MM.1S (cell line): ENCODE measurements around the gene C14orf132.

Experiments
- DNase-seq: peaks from one replicate; pipeline ENCODE4 v3.0.0-alpha.2; 2015
- H2AFZ ChIP-seq: fragments of 300-600 bp; sonication (generic); 2 replicates; pipeline ENCODE4 v1.6.0; 2016; ENCODE audit warnings: antibody characterized with exemption, low read length
- H3F3A ChIP-seq: fragments of 300-600 bp; sonication (generic); 2 replicates; pipeline ENCODE4 v1.6.1; 2016; ENCODE audit warnings: mild to moderate bottlenecking, antibody characterized with exemption, low read length, moderate library complexity, mixed read lengths; ENCODE audit not compliant: insufficient read depth
- H3K27ac ChIP-seq: fragments of 300-600 bp; sonication (generic); 2 replicates; pipeline ENCODE4 v1.5.1; 2016; ENCODE audit warnings: mild to moderate bottlenecking, low read length
- H3K27me3 ChIP-seq: fragments of 300-600 bp; sonication (generic); replicated peaks from 2 replicates; pipeline ENCODE4 v1.6.0; 2016; ENCODE audit warnings: low read length; ENCODE audit not compliant: insufficient read depth
- H3K36me3 ChIP-seq: fragments of 300-600 bp; sonication (generic); replicated peaks from 2 replicates; pipeline ENCODE4 v1.6.1; 2016; ENCODE audit warnings: mild to moderate bottlenecking, low read length, mixed read lengths; ENCODE audit not compliant: insufficient read depth
- H3K4me1 ChIP-seq: fragments of 300-600 bp; sonication (generic); 2 replicates; pipeline ENCODE4 v1.6.1; 2016; ENCODE audit warnings: low read length, mixed read lengths
- H3K4me2 ChIP-seq: fragments of 300-600 bp; sonication (generic); 2 replicates; pipeline ENCODE4 v1.6.0; 2016; ENCODE audit warnings: low read depth, low read length
- H3K4me3 ChIP-seq: fragments of 300-600 bp; sonication (generic); 2 replicates; pipeline ENCODE4 v1.5.1; 2016; ENCODE audit warnings: low read length, mixed read lengths
- H3K79me2 ChIP-seq: fragments of 300-600 bp; sonication (generic); 2 replicates; pipeline ENCODE4 v1.6.1; 2016; ENCODE audit warnings: mixed run types, low read length, mixed read lengths
- H3K9ac ChIP-seq: fragments of 300-600 bp; sonication (generic); 2 replicates; pipeline ENCODE4 v1.6.1; 2016; ENCODE audit warnings: low read length, mixed read lengths
- H3K9me2 ChIP-seq: fragments of 300-600 bp; sonication (generic); replicated peaks from 2 replicates; pipeline ENCODE4 v1.6.1; 2016; ENCODE audit warnings: mild to moderate bottlenecking, low read length, mixed read lengths; ENCODE audit not compliant: insufficient read depth
- H3K9me3 ChIP-seq: fragments of 300-600 bp; sonication (generic); replicated peaks from 2 replicates; pipeline ENCODE4 v1.6.1; 2016; ENCODE audit warnings: mild to moderate bottlenecking, low read length, mixed read lengths; ENCODE audit not compliant: insufficient read depth
- H4K20me1 ChIP-seq: fragments of 300-600 bp; sonication (generic); 2 replicates; pipeline ENCODE4 v1.6.1; 2016; ENCODE audit warnings: mild to moderate bottlenecking, low read length, moderate library complexity, mixed read lengths; ENCODE audit not compliant: insufficient read depth
- CTCF ChIP-seq: fragments of 300-600 bp; sonication (generic); IDR thresholded peaks from 2 replicates; pipeline ENCODE4 v1.5.1; 2016; ENCODE audit warnings: antibody characterized with exemption, low read length, mixed read lengths
- EZH2 ChIP-seq: fragments of 300-600 bp; sonication (generic); optimal IDR thresholded peaks from 2 replicates; pipeline ENCODE3; 2017; ENCODE audit warnings: low read depth, mild to moderate bottlenecking, antibody characterized with exemption, low read length, mixed read lengths
- EZH2phosphoT487 ChIP-seq: fragments of 300-600 bp; sonication (generic); IDR thresholded peaks from 2 replicates; pipeline ENCODE4 v1.6.1; 2018; ENCODE audit warnings: antibody characterized with exemption, low read length

C14orf132 gene

GRCh38 chr14:96126339-96126782 lies 87.2 kb downstream of the C14orf132 start:
- no peaks in the 10 kb centered on the region for H4K20me1 ChIP-seq
- H3K79me2 ChIP-seq = no peaks in the 10 kb centered on the region
- no peaks in the 10 kb centered on the region for H3K27me3 ChIP-seq
- no peak overlapping the region for H3K4me3 ChIP-seq
- no peak overlapping the region for H2AFZ ChIP-seq
- no peak for TF ChIP-seq CTCF
- no peak for TF ChIP-seq EZH2
- TF ChIP-seq EZH2phosphoT487 = no peak
- no peaks in the 10 kb centered on the region for H3K36me3 ChIP-seq
- H3F3A ChIP-seq = no peaks in the 10 kb centered on the region
- no peak overlapping the region for H3K9ac ChIP-seq
- no peaks in the 10 kb centered on the region for H3K4me1 ChIP-seq
- no peaks in the 10 kb centered on the region for H3K9me2 ChIP-seq
- no peak for DNase-seq
- no peak overlapping the region for H3K4me2 ChIP-seq
- no peak overlapping the region for H3K27ac ChIP-seq
- H3K9me3 ChIP-seq = no peaks in the 10 kb centered on the region

- no peaks in the 10 kb centered on the region for H3K79me2 ChIP-seq
- no peaks in the 10 kb centered on the region for H3K4me1 ChIP-seq
- no peaks in the 10 kb centered on the region for H4K20me1 ChIP-seq
- no peak overlapping the region for H3K27ac ChIP-seq
- H3K9ac ChIP-seq = no peak overlapping the region
- H3K27me3 ChIP-seq = no peaks in the 10 kb centered on the region
- H3K4me2 ChIP-seq = no peak overlapping the region
- no peaks in the 10 kb centered on the region for H3K9me2 ChIP-seq
- no peaks in the 10 kb centered on the region for H3K9me3 ChIP-seq
- no peak for DNase-seq
- no peaks in the 10 kb centered on the region for H3K36me3 ChIP-seq
- TF ChIP-seq CTCF = no peak
- no peak for TF ChIP-seq EZH2
- TF ChIP-seq EZH2phosphoT487 = no peak
- no peaks in the 10 kb centered on the region for H3F3A ChIP-seq
- H3K4me3 ChIP-seq = no peak overlapping the region
- no peak overlapping the region for H2AFZ ChIP-seq
Measured at GRCh38 chr14:96126783-96127271, 87.7 kb downstream of the C14orf132 start.

- H3K36me3 ChIP-seq = no peaks in the 10 kb centered on the region
- H3K9me3 ChIP-seq = no peaks in the 10 kb centered on the region
- H3K79me2 ChIP-seq = no peaks in the 10 kb centered on the region
- H3K4me1 ChIP-seq = no peaks in the 10 kb centered on the region
- no peak overlapping the region for H3K4me2 ChIP-seq
- no peak overlapping the region for H3K9ac ChIP-seq
- H2AFZ ChIP-seq = no peak overlapping the region
- H3F3A ChIP-seq = no peaks in the 10 kb centered on the region
- no peak for TF ChIP-seq CTCF
- H3K9me2 ChIP-seq = no peaks in the 10 kb centered on the region
- no peaks in the 10 kb centered on the region for H3K27me3 ChIP-seq
- DNase-seq = no peak
- no peaks in the 10 kb centered on the region for H4K20me1 ChIP-seq
- H3K4me3 ChIP-seq = no peak overlapping the region
- no peak overlapping the region for H3K27ac ChIP-seq
Measured at GRCh38 chr14:96129128-96129736, 90.1 kb downstream of the C14orf132 start.
